IMR-90 (cell line): ENCODE measurements around the gene PLSCR5. TPM values are rescaled to one million over a fixed set of nuclear protein-coding genes. Genes with fewer than 3 reads are reported as not detected.

Source experiments
- ATAC-seq: fragments of 200-7000 bp; cut with Tn5 transposase; 2 replicates; pipeline ENCODE4 v1.9.1; 2020; ENCODE audit warnings: low read depth, mild to moderate bottlenecking, moderate library complexity
- BruUV-seq: library from RNA; stranded (reverse); fragments of 400-500 nt; replicated peaks from 2 replicates; lab custom pipeline; 2021; lab: Mats Ljungman, UMichigan
- CTCF ChIA-PET: fragments of 300-600 bp; formaldehyde crosslinking; extraction: SDS; loops from one replicate; lab custom pipeline; 2021; ENCODE audit warnings: antibody characterized with exemption; lab: Yijun Ruan, JAX
- POLR2A ChIA-PET: fragments of 300-600 bp; sonication (Branson Sonifier 250); formaldehyde crosslinking; loops from one replicate; lab custom pipeline; 2022; ENCODE audit warnings: antibody characterized with exemption; ENCODE audit not compliant: unreplicated experiment; lab: Charles Lee
- DNase-seq: peaks from one replicate; pipeline ENCODE4 v3.0.0; 2013
- H2AFZ ChIP-seq: replicated peaks from 2 replicates; pipeline ENCODE3; 2013; ENCODE audit warnings: low read length, mild to moderate bottlenecking; ENCODE audit not compliant: poor library complexity
- H2AK5ac ChIP-seq: 2 replicates; pipeline ENCODE4 v1.6.1; 2013; ENCODE audit warnings: low read depth, low read length, inconsistent platforms
- H2AK9ac ChIP-seq: replicated peaks from 2 replicates; pipeline ENCODE3; 2013; ENCODE audit warnings: mild to moderate bottlenecking, low read depth, low read length, moderate library complexity; ENCODE audit not compliant: poor library complexity
- H2BK120ac ChIP-seq: 2 replicates; pipeline ENCODE4 v1.6.1; 2013; ENCODE audit warnings: low read depth, low read length, inconsistent platforms
- H2BK15ac ChIP-seq: 3 replicates; pipeline ENCODE4 v1.6.1; 2013; ENCODE audit warnings: low read depth, low read length, inconsistent platforms
- H2BK20ac ChIP-seq: 2 replicates; pipeline ENCODE4 v1.6.1; 2013; ENCODE audit warnings: low read depth, mild to moderate bottlenecking, inconsistent platforms, low read length, moderate library complexity
- H2BK5ac ChIP-seq: 2 replicates; pipeline ENCODE4 v1.6.1; 2013; ENCODE audit warnings: mild to moderate bottlenecking, low read depth, low read length, inconsistent platforms; ENCODE audit not compliant: poor library complexity, severe bottlenecking
- H3K14ac ChIP-seq: replicated peaks from 2 replicates; pipeline ENCODE4 v1.6.1; 2013; ENCODE audit warnings: low read depth, low read length, inconsistent platforms
- H3K18ac ChIP-seq: 2 replicates; pipeline ENCODE4 v1.6.1; 2013; ENCODE audit warnings: low read depth, low read length, control low read depth
- H3K23ac ChIP-seq: 2 replicates; pipeline ENCODE4 v1.6.1; 2013; ENCODE audit warnings: low read depth, low read length, inconsistent platforms
- H3K27ac ChIP-seq: 2 replicates; pipeline ENCODE4 v1.5.1; 2013; ENCODE audit warnings: mild to moderate bottlenecking, control low read depth, low read length; ENCODE audit not compliant: insufficient read depth
- H3K27me3 ChIP-seq: 2 replicates; pipeline ENCODE4 v1.6.1; 2013; ENCODE audit warnings: low read length; ENCODE audit not compliant: control insufficient read depth, insufficient read depth
- H3K36me3 ChIP-seq: 2 replicates; pipeline ENCODE4 v1.6.1; 2013; ENCODE audit warnings: low read length, mixed read lengths; ENCODE audit not compliant: control insufficient read depth, insufficient read depth
- H3K4ac ChIP-seq: 2 replicates; pipeline ENCODE4 v1.6.1; 2013; ENCODE audit warnings: low read depth, low read length, inconsistent platforms
- H3K4me1 ChIP-seq: 2 replicates; pipeline ENCODE4 v1.6.1; 2013; ENCODE audit warnings: low read length, mixed read lengths; ENCODE audit not compliant: control insufficient read depth, insufficient read depth
- H3K4me2 ChIP-seq: 2 replicates; pipeline ENCODE4 v1.6.1; 2013; ENCODE audit warnings: low read depth, mild to moderate bottlenecking, control low read depth, low read length, moderate library complexity
- H3K4me3 ChIP-seq: 2 replicates; pipeline ENCODE4 v1.5.1; 2013; ENCODE audit warnings: low read depth, mild to moderate bottlenecking, control low read depth, low read length, moderate library complexity; ENCODE audit not compliant: insufficient read depth
- H3K56ac ChIP-seq: 2 replicates; pipeline ENCODE4 v1.6.1; 2013; ENCODE audit warnings: low read length, inconsistent platforms; ENCODE audit not compliant: insufficient read depth; ENCODE audit errors: extremely low read depth
- H3K79me1 ChIP-seq, 2 experiments: 2 replicates each; pipeline ENCODE4 v1.6.1; 2013; ENCODE audit warnings: low read length in 2 of 2, inconsistent platforms in 1 of 2, low read depth in 1 of 2
- H3K9ac ChIP-seq: 2 replicates; pipeline ENCODE4 v1.6.1; 2013; ENCODE audit warnings: low read depth, low read length, control low read depth
- H3K9me1 ChIP-seq: 2 replicates; pipeline ENCODE4 v1.6.1; 2013; ENCODE audit warnings: low read length, inconsistent platforms; ENCODE audit not compliant: insufficient read depth
- H3K9me3 ChIP-seq: 2 replicates; pipeline ENCODE4 v1.6.1; 2013; ENCODE audit warnings: low read length; ENCODE audit not compliant: control insufficient read depth, insufficient read depth
- H4K20me1 ChIP-seq: 2 replicates; pipeline ENCODE4 v1.6.1; 2013; ENCODE audit warnings: low read length, inconsistent platforms; ENCODE audit not compliant: insufficient read depth
- H4K5ac ChIP-seq: 2 replicates; pipeline ENCODE4 v1.6.1; 2013; ENCODE audit warnings: mild to moderate bottlenecking, low read depth, low read length, control low read depth
- H4K8ac ChIP-seq, 2 experiments: 2 replicates each; pipeline ENCODE4 v1.6.1; 2013; ENCODE audit warnings: low read depth in 2 of 2, low read length in 2 of 2, control low read depth in 1 of 2, inconsistent platforms in 1 of 2
- H4K91ac ChIP-seq: 2 replicates; pipeline ENCODE4 v1.6.1; 2013; ENCODE audit warnings: low read depth, low read length, inconsistent platforms; ENCODE audit not compliant: insufficient read depth
- CHD1 ChIP-seq: IDR thresholded peaks from 2 replicates; pipeline ENCODE4 v1.6.1; 2012; ENCODE audit warnings: low read depth, low read length, improper control_type of control experiment
- CTCF ChIP-seq: conservative IDR thresholded peaks from 2 replicates; pipeline ENCODE4 v1.5.1; 2012; ENCODE audit warnings: mild to moderate bottlenecking, low read depth, low read length, improper control_type of control experiment
- ELK1 ChIP-seq: fragments of 150-350 bp; IDR thresholded peaks from 2 replicates; pipeline ENCODE4 v1.6.1; 2016; ENCODE audit warnings: low read depth, mild to moderate bottlenecking, low read length, moderate library complexity, borderline replicate concordance
- RAD21 ChIP-seq: IDR thresholded peaks from 2 replicates; pipeline ENCODE4 v1.6.1; 2012; ENCODE audit warnings: low read length, improper control_type of control experiment
- SMC3 ChIP-seq: fragments of 150-350 bp; IDR thresholded peaks from 2 replicates; pipeline ENCODE4 v1.6.1; 2016; ENCODE audit warnings: low read depth, mild to moderate bottlenecking, antibody characterized with exemption, low read length, moderate library complexity
- WGBS, 2 experiments: methylation state at CpG; one replicate each; pipeline versions ENCODE4 v1.1.5 to v1.1.7; 2013; ENCODE audit warnings: missing lambda C conversion rate in 2 of 2; ENCODE audit not compliant: insufficient read length in 1 of 2; ENCODE audit errors: extremely low coverage in 2 of 2; 5-methylcytosine and 5-hydroxymethylcytosine counted together
- dilution Hi-C: fragments of 300-500 bp; cut with HindIII; formaldehyde crosslinking; loops from one replicate; pipeline ENCODE4 v1.14.3; 2018; ENCODE audit warnings: low sequenced_read_pairs; ENCODE audit not compliant: unreplicated experiment
- in situ Hi-C: fragments of 300-500 bp; cut with MboI; formaldehyde crosslinking; loops from 3 replicates; pipeline ENCODE4 v1.14.3; 2019; ENCODE audit warnings: low sequenced_read_pairs, inconsistent platforms, mixed read lengths
- intact Hi-C: fragments of 100-400 bp; cut with micrococcal nuclease; formaldehyde crosslinking; loops from 2 replicates; pipeline ENCODE4 v1.10.0; 2022
- polyA plus RNA-seq, 3 experiments: library from polyadenylated mRNA; depleted of rRNA; stranded (reverse); fragments of >200 nt; gene quantifications; 2 replicates each; pipeline ENCODE4 v1.2.3, GENCODE V29; 2012; ENCODE audit warnings: low replicate concordance in 1 of 3
- total RNA-seq: library from RNA; depleted of rRNA; stranded (reverse); fragments of >200 nt; gene quantifications from 2 replicates; pipeline ENCODE4 v1.2.3, GENCODE V29; 2012

The PLSCR5 gene
- total and polyA plus RNA-seq, 2 of the 4 experiments (the other 2 are of a cell fraction) = not detected

GRCh38 chr3:146589899-146590508 is 15.1 kb downstream of the PLSCR5 start:
- TF ChIP-seq CHD1 (no peak), ELK1 (no peak), SMC3 (peak; percentile 52; the same call in 1 of the 2 replicates), CTCF (peak; percentile 66), RAD21 (peak; percentile 52; the same call in 1 of the 2 replicates)
- no peak overlapping the region for H2BK5ac ChIP-seq

More at GRCh38 chr3:146589899-146590508, 15.1 kb downstream of the PLSCR5 start:
- H3K14ac ChIP-seq = no peak overlapping the region
- H2BK15ac ChIP-seq = no peak overlapping the region
- no peak overlapping the region for H4K5ac ChIP-seq
- H4K8ac ChIP-seq = no peak overlapping the region
- H3K36me3 ChIP-seq = no peaks in the 10 kb centered on the region
- H4K91ac ChIP-seq = no peak overlapping the region
- intact Hi-C loops (loop anchor here (1.0 to 10.0 kb wide), 3 partner anchors 51 to 805 kb away; no protein-coding TSS in a partner anchor), in situ Hi-C loops (loop anchor here (10.0 kb wide), 1 partner anchor 375 kb away; no protein-coding TSS in a partner anchor), dilution Hi-C loops (no loop called here)
- H3K9me1 ChIP-seq = no peaks in the 10 kb centered on the region; the same call in 1 of the 2 replicates
- ATAC-seq = peak; percentile 71
- H3K18ac ChIP-seq = no peak overlapping the region
- no peak overlapping the region for H3K56ac ChIP-seq
- no peak overlapping the region for H3K27ac ChIP-seq
- H2AK9ac ChIP-seq = no peak overlapping the region
- no peaks in the 10 kb centered on the region for H3K9me3 ChIP-seq
- H3K23ac ChIP-seq = no peak overlapping the region
- no TSS peak for BruUV-seq
- H3K4me2 ChIP-seq = no peak overlapping the region
- no peak overlapping the region for H2BK120ac ChIP-seq
- ChIA-PET CTCF (interaction anchor here (0.9 to 1.8 kb wide), 4 partner anchors 9 to 51 kb away, joined by 3 to 5 read pairs (median 4); no protein-coding TSS in a partner anchor), POLR2A (no interaction called here)
- no CpG with 5 or more reads among the region's 1 CpG for WGBS, 2 experiments
- peak; percentile 52 for DNase-seq
- no peak overlapping the region for H3K4me3 ChIP-seq
- no peak overlapping the region for H3K9ac ChIP-seq
- H3K4me1 ChIP-seq = no peaks in the 10 kb centered on the region
- no peak overlapping the region for H2AK5ac ChIP-seq
- no peak overlapping the region for H3K4ac ChIP-seq
- H4K20me1 ChIP-seq = no peaks in the 10 kb centered on the region
- no peak overlapping the region for H2BK20ac ChIP-seq
- H2AFZ ChIP-seq = no peak overlapping the region
- H3K27me3 ChIP-seq = no peaks in the 10 kb centered on the region
- H3K79me1 ChIP-seq = no peaks in the 10 kb centered on the region
